HepG2 (cell line): ENCODE results near the gene TRPC3. TPM values are rescaled to one million over a fixed set of nuclear protein-coding genes. Genes with fewer than 3 reads are reported as not detected.

Experiments used
- CBX1 ChIP-seq: IDR thresholded peaks from one replicate; pipeline ENCODE4 v1.6.1; 2016; ENCODE audit warnings: antibody characterized with exemption, low read depth
- EEA1 ChIP-seq: sonication (generic); formaldehyde crosslinking; IDR thresholded peaks from 2 replicates; pipeline ENCODE4 v1.5.1; 2020; ENCODE audit warnings: mild to moderate bottlenecking, missing genetic modification reagents, borderline replicate concordance
- HNRNPH1 ChIP-seq: fragments of 200-400 bp; formaldehyde crosslinking; optimal IDR thresholded peaks from 2 replicates; pipeline ENCODE3; 2017; ENCODE audit warnings: mild to moderate bottlenecking, low read depth, low read length
- KDM5B ChIP-seq: sonication (generic); formaldehyde crosslinking; IDR thresholded peaks from 2 replicates; pipeline ENCODE4 v1.4.0; 2020; ENCODE audit warnings: missing genetic modification reagents, mild to moderate bottlenecking, borderline replicate concordance
- NR2F2 ChIP-seq: IDR thresholded peaks from 2 replicates; pipeline ENCODE4 v1.6.1; 2012; ENCODE audit warnings: low read depth, inconsistent platforms, borderline replicate concordance
- PHF8 ChIP-seq: sonication (generic); formaldehyde crosslinking; IDR thresholded peaks from 2 replicates; pipeline ENCODE4 v1.5.0; 2020; ENCODE audit warnings: missing genetic modification reagents
- POLR2AphosphoS2 ChIP-seq: IDR thresholded peaks from 2 replicates; pipeline ENCODE4 v1.6.1; 2011; ENCODE audit warnings: low read depth, low read length, improper control_type of control experiment
- SP5 ChIP-seq: IDR thresholded peaks from 2 replicates; pipeline ENCODE4 v1.6.1; 2016; ENCODE audit warnings: low read depth, borderline replicate concordance
- ZBTB1 ChIP-seq: sonication (generic); formaldehyde crosslinking; IDR thresholded peaks from 2 replicates; pipeline ENCODE4 v1.4.0; 2020; ENCODE audit warnings: missing genetic modification reagents, borderline replicate concordance
- ZIK1 ChIP-seq: sonication (generic); formaldehyde crosslinking; IDR thresholded peaks from 2 replicates; pipeline ENCODE4 v1.5.0; 2020; ENCODE audit warnings: mild to moderate bottlenecking, low read depth, missing genetic modification reagents, borderline replicate concordance
- ZNF280D ChIP-seq: sonication (generic); formaldehyde crosslinking; IDR thresholded peaks from 2 replicates; pipeline ENCODE4 v1.5.1; 2020; ENCODE audit warnings: mild to moderate bottlenecking, missing genetic modification reagents
- ZNF441 ChIP-seq: sonication (generic); formaldehyde crosslinking; IDR thresholded peaks from 2 replicates; pipeline ENCODE4 v1.7.0; 2021; ENCODE audit warnings: missing genetic modification reagents, borderline replicate concordance
- ZNF563 ChIP-seq: sonication (generic); formaldehyde crosslinking; IDR thresholded peaks from 2 replicates; pipeline ENCODE4 v1.8.0; 2022; ENCODE audit warnings: mild to moderate bottlenecking, moderate library complexity, missing genetic modification reagents
- ZNF569 ChIP-seq: sonication (generic); formaldehyde crosslinking; IDR thresholded peaks from 2 replicates; pipeline ENCODE4 v1.5.0; 2020; ENCODE audit warnings: mild to moderate bottlenecking, missing genetic modification reagents, moderate library complexity, borderline replicate concordance
- ZNF777 ChIP-seq: sonication (generic); formaldehyde crosslinking; IDR thresholded peaks from 2 replicates; pipeline ENCODE4 v1.4.0; 2020; ENCODE audit warnings: missing genetic modification reagents
- ZSCAN21 ChIP-seq: sonication (generic); formaldehyde crosslinking; IDR thresholded peaks from 2 replicates; pipeline ENCODE4 v1.8.0; 2022; ENCODE audit warnings: mild to moderate bottlenecking, missing genetic modification reagents, moderate library complexity, borderline replicate concordance
- ZSCAN22 ChIP-seq: sonication (generic); formaldehyde crosslinking; IDR thresholded peaks from 2 replicates; pipeline ENCODE4 v1.4.0; 2020; ENCODE audit warnings: mild to moderate bottlenecking, missing genetic modification reagents
- polyA plus RNA-seq, 8 experiments: library from polyadenylated mRNA; depleted of rRNA in 3 of 8; stranded (reverse) in 7 of 8; unstranded in 1 of 8; fragments of >200 nt; fragmentation: Illumina TruSeq in 4 of 8; extraction: Trizol in 4 of 8; gene quantifications; 2 replicates each; pipeline versions ENCODE4 v1.2.1 to v1.2.3, GENCODE V29; 2011 to 2016; ENCODE audit warnings: low read depth in 4 of 8, missing spikeins in 1 of 8, mixed read lengths in 1 of 8; ENCODE audit not compliant: insufficient read depth in 1 of 8
- total RNA-seq, 5 experiments: library from RNA; depleted of rRNA; stranded (reverse); fragments of >200 nt; fragmentation: Illumina TruSeq; extraction: Trizol; gene quantifications; 2 replicates each; pipeline ENCODE4 v1.2.3, GENCODE V29; 2016; ENCODE audit warnings: low read depth in 1 of 5
- TF ChIP-seq, protein P1 (sequence below): sonication (generic); formaldehyde crosslinking; IDR thresholded peaks from 2 replicates; pipeline ENCODE4 v1.4.0; 2020; ENCODE audit warnings: missing genetic modification reagents; ENCODE audit errors: not compliant biosample characterization
- TF ChIP-seq, protein P2 (sequence below): sonication (generic); formaldehyde crosslinking; IDR thresholded peaks from 2 replicates; pipeline ENCODE4 v1.9.0; 2021; ENCODE audit warnings: missing genetic modification reagents, mild to moderate bottlenecking, borderline replicate concordance
- TF ChIP-seq, protein P3 (sequence below), 2 experiments: fragments of 450-650 bp in 1 of 2; sonication (generic) in 1 of 2; formaldehyde crosslinking; IDR thresholded peaks; 2 replicates each; pipeline versions ENCODE4 v1.5.0 to v1.8.0; 2020 to 2022; ENCODE audit warnings: mild to moderate bottlenecking in 1 of 2, missing genetic modification reagents in 1 of 2
- TF ChIP-seq, protein P4 (sequence below): sonication (generic); formaldehyde crosslinking; IDR thresholded peaks from 2 replicates; pipeline ENCODE4 v1.4.0; 2020; ENCODE audit warnings: missing genetic modification reagents, mild to moderate bottlenecking, borderline replicate concordance

TRPC3 gene
- total and polyA plus RNA-seq, 2 of the 13 experiments (the other 11 are each of a cell fraction or from before 2014, with no cell fraction given): not detected

GRCh38 chr4:121869841-121870822, 81.7 kb downstream of the TRPC3 start, which contains the start of gene BBS7 (continued):
- no peak for TF ChIP-seq ZNF441
- TF ChIP-seq HNRNPH1: no peak
- TF ChIP-seq POLR2AphosphoS2: no peak
- TF ChIP-seq, protein P1, sequence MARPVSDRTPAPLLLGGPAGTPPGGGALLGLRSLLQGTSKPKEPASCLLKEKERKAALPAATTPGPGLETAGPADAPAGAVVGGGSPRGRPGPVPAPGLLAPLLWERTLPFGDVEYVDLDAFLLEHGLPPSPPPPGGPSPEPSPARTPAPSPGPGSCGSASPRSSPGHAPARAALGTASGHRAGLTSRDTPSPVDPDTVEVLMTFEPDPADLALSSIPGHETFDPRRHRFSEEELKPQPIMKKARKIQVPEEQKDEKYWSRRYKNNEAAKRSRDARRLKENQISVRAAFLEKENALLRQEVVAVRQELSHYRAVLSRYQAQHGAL (CRISPR knock-in tag): no peak
- TF ChIP-seq ZNF280D (CRISPR knock-in tag): no peak
- no peak for TF ChIP-seq ZBTB1
- TF ChIP-seq ZNF569 (CRISPR knock-in tag): no peak
- peak; percentile 65; the same call in 1 of the 2 replicates for TF ChIP-seq ZNF563 (CRISPR knock-in tag)
- TF ChIP-seq ZSCAN21 (CRISPR knock-in tag): no peak
- peak; percentile 76 for TF ChIP-seq CBX1
- TF ChIP-seq ZIK1 (CRISPR knock-in tag): no peak
- TF ChIP-seq EEA1: no peak
- no peak for TF ChIP-seq ZNF777 (CRISPR knock-in tag)
- TF ChIP-seq, protein P2, sequence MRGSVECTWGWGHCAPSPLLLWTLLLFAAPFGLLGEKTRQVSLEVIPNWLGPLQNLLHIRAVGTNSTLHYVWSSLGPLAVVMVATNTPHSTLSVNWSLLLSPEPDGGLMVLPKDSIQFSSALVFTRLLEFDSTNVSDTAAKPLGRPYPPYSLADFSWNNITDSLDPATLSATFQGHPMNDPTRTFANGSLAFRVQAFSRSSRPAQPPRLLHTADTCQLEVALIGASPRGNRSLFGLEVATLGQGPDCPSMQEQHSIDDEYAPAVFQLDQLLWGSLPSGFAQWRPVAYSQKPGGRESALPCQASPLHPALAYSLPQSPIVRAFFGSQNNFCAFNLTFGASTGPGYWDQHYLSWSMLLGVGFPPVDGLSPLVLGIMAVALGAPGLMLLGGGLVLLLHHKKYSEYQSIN (CRISPR knock-in tag): no peak
- no peak for TF ChIP-seq ZSCAN22 (CRISPR knock-in tag)
- peak; percentile 62; the same call in 1 of the 2 replicates for TF ChIP-seq KDM5B (CRISPR knock-in tag)
- TF ChIP-seq, protein P3, sequence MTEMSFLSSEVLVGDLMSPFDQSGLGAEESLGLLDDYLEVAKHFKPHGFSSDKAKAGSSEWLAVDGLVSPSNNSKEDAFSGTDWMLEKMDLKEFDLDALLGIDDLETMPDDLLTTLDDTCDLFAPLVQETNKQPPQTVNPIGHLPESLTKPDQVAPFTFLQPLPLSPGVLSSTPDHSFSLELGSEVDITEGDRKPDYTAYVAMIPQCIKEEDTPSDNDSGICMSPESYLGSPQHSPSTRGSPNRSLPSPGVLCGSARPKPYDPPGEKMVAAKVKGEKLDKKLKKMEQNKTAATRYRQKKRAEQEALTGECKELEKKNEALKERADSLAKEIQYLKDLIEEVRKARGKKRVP (CRISPR knock-in tag; IDR thresholded peaks at IDR 0.05): no peak; a peak in 1 of 4 replicates
- peak; percentile 23; the same call in 1 of the 2 replicates for TF ChIP-seq SP5
- TF ChIP-seq, protein P4, sequence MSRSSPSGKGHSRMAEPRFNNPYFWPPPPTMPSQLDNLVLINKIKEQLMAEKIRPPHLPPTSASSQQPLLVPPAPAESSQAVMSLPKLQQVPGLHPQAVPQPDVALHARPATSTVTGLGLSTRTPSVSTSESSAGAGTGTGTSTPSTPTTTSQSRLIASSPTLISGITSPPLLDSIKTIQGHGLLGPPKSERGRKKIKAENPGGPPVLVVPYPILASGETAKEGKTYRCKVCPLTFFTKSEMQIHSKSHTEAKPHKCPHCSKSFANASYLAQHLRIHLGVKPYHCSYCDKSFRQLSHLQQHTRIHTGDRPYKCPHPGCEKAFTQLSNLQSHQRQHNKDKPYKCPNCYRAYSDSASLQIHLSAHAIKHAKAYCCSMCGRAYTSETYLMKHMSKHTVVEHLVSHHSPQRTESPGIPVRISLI: no peak
- TF ChIP-seq PHF8 (CRISPR knock-in tag): peak; percentile 94
- TF ChIP-seq NR2F2: no peak
